ENCODE measurements around the gene LRRC26.

Gene LRRC26

GRCh38 chr9:137199411-137200121, 29.7 kb upstream of the LRRC26 start:
- DNase-seq: no peak

DNA sequence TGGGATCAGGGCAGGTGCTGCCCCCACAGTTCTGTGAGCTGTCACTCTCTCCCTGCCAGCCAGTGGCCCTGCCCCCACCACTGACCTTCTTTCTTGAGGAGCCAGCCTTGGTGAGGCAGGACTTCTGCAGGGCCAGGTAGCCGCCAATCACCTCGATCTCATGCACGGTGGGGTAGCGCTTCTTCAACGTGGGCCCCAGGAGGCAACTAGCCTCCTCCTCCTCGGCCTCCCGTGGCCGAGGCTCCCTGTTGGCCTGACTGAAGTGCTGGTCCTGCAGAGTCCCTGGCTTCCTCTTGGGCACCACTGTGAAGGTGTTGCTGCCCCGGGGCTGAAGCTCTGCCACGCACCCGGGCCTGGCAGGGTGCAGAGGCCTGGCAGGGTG, 29.0 kb upstream of the LRRC26 start:
- no peak for DNase-seq

DNA sequence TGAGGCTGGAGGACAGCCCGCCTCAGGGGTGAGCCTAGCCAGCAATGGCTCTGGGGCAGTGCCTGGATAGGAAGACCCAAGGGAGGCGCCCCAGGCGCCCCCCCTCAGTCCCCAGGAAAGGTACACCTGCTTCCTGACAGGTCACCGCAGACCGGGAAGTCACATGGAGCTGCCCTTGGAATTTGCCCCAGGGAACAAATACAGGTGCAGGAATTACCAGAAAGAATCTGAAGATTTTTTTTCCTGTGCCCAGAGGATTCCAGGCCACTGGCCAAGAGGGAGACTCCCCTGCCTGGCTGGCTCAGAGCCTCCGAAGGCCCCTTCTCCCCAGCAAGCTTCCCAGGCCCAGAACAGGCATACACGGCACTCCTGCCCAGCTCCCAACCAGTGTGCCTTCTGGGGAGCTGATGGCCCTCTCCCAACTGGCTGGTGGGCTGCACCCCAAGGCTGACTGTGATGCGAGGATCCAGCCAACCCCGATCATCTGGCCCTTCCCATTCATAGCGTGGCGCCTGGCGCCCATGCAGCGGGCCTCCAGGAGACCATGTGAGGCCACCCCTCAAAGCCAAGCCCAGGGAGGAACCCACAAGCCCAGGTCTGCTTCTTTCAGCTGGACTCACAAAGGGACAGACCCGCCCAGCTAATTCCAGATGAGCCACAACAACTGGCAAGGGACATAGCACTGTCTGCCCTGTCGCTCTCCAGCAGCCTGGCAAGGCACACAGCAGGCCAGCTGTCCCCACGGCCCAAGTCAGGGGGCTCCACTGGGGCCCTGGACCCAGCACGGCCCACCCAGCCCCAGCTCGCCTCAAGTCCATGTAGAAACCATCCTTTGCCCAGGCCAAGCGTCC, 28.4 kb upstream of the LRRC26 start:
- no peak for DNase-seq

GRCh38 chr9:137195525-137196220, 25.8 kb upstream of the LRRC26 start:
- DNase-seq: no peak

- no peak for DNase-seq
Measured at GRCh38 chr9:137194909-137195308, 25.1 kb upstream of the LRRC26 start.

- no peak for DNase-seq
Measured at GRCh38 chr9:137194388-137194787, 24.5 kb upstream of the LRRC26 start.

DNA sequence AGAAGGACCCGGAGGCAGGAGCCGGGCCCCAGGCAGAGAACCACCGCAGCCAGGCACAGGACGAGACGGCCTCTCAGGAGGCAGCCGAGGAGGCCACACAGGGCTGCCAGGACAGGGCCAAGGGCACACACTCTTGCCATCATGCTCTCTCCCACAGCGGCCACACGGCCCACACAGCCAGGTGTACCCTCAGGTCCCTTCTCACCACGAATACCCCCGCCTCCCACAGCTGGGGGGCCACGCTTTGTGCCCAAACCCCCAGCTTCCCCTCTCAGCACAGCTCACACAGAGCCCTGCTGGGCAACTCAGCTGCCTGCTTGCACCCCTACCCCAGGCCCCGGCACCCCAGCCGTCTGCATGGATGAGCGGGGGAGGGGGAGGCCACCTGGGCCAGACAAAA, 23.9 kb upstream of the LRRC26 start:
- DNase-seq: no peak

DNA sequence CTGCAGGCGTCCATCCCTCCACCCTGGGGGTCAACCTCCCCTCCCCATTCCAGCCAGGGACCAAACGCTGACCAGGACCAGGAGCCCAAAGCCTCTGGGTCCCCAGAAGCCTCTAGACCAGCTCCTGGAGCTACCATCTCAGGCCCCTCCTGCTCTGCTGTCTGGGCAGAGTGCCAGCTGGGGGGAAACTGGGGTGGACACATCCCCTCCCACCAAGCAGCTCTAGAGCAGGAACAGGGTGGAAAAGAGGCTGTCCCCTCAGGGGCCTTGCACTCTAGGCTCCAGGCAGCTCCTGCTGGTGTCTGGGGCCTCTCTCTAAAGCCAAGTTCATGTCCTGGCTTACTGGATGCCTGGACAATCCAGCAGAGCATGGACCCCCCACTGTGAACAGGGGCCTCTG, 23.0 kb upstream of the LRRC26 start:
- DNase-seq: no peak

- DNase-seq: no peak
Measured at GRCh38 chr9:137192448-137192780, 22.6 kb upstream of the LRRC26 start.

- no peak for DNase-seq
Measured at GRCh38 chr9:137191691-137192447, 22.0 kb upstream of the LRRC26 start.

- no peak for DNase-seq
Measured at GRCh38 chr9:137191245-137191644, 21.4 kb upstream of the LRRC26 start.

DNA sequence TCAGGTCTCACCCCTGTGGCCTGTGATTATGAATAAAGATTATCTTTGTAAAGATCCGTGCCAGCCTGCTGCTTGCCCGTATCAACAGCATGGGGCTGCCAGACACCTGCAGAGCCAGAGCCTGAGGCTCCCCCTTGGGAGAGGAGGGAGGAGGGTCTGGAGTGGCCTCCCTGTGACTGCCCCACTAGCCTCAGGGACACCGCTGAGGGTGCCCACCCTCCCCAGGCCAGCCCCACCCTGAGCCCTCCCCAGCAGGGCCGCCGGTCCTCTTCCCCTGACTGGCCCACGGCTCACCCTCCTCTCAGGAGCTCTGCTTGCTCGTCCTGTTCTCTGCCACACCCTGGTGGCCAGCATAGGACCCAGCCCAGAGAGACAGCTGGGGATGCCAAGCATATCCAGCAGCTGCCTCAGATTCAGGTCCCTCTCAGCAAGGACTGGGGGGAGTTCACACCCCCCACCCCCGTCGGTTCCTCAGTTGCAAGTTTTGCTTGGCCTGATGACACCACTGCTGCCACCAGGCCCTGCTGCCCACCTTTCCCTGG, 20.5 kb upstream of the LRRC26 start:
- no peak for DNase-seq

- no peak for DNase-seq
Measured at GRCh38 chr9:137189297-137190295, 19.7 kb upstream of the LRRC26 start.

- peak; percentile 90 for DNase-seq
Measured at GRCh38 chr9:137188490-137189296, 18.8 kb upstream of the LRRC26 start, which contains the start of the genes ANAPC2 and SSNA1. TSS of gene ANAPC2 (minus strand) at chr9:137188560. CDS start at chr9:137188532, 28 bp downstream. TSS of gene SSNA1 (plus strand) at chr9:137188676. CDS start at chr9:137188727, 51 bp downstream.

GRCh38 chr9:137188086-137188489, 18.2 kb upstream of the LRRC26 start:
- no peak for DNase-seq

DNA sequence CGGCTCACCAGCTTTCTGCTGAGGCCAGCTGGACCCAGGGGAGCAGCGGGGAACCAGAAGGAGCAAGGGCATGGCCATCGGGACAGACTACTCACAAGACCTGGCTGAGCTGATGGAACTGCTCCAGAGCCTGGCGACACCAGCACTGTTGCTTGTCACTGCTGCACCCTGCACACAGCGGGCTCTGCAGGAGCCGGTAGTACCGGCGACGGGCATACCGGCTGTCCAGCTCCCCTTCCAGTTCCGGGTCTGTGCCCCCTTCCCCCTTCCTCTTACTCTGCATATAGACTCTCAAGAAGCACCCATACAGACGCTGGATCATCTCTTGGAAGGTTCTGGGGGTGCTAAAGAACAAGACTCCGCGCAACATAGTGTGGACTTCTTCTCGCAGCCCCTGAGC, 17.5 kb upstream of the LRRC26 start:
- no peak for DNase-seq

GRCh38 chr9:137186385-137186784, 16.5 kb upstream of the LRRC26 start:
- DNase-seq: no peak

DNA sequence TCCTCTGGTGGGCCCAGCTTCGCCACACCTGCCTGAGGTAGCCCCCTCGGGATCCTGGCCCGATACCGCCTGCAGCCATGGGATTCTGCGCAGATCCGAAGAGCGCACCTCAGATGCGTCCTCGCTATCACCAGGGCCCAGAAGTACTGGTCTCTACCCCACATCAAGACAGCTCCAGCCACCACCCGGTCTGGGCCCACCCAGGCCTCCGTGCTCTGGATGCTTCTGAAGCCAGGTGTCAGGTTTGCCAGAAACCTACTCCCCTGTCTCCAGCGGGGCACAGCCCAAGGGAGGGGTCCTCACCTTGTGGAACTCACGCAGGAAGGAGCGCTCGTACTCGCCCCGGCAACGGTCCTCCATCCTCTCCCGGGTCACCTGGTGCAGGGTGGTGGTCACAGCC, 16.1 kb upstream of the LRRC26 start:
- no peak for DNase-seq

- no peak for DNase-seq
Measured at GRCh38 chr9:137184881-137185660, 15.2 kb upstream of the LRRC26 start.

All from effector CD8-positive, alpha-beta T cell (primary cell).